Uterus (tissue), 4 donors: ENCODE measurements around the gene PPP6R2. TPM values are rescaled to one million over a fixed set of nuclear protein-coding genes. Genes with fewer than 3 reads are reported as not detected.

Source experiments
- DNase-seq, 2 donors: peaks; one replicate each; pipeline ENCODE4 v3.0.0-alpha.2; 2019 to 2020
- H3K27ac ChIP-seq, 2 donors: fragments of 200-600 bp; sonication (generic); 1 replicate in 1 of 2; 2 replicates in 1 of 2; pipeline ENCODE4 v1.5.1; 2016 to 2018
- H3K27me3 ChIP-seq, 2 donors: fragments of 200-600 bp; sonication (generic); one replicate each; pipeline ENCODE4 v1.5.1; 2018 to 2019; ENCODE audit warnings: control low read depth in 1 of 2
- H3K36me3 ChIP-seq, 2 donors: fragments of 200-600 bp; sonication (generic); one replicate each; pipeline ENCODE4 v1.5.1; 2019; ENCODE audit warnings: control low read depth in 1 of 2
- H3K4me1 ChIP-seq, 2 donors: fragments of 200-600 bp; sonication (generic); one replicate each; pipeline ENCODE4 v1.5.1; 2018 to 2019; ENCODE audit warnings: control low read depth in 1 of 2
- H3K4me3 ChIP-seq, 2 donors: fragments of 200-600 bp; sonication (generic); 1 replicate in 1 of 2; 2 replicates in 1 of 2; pipeline ENCODE4 v1.5.1; 2018 to 2019; ENCODE audit warnings: mild to moderate bottlenecking in 1 of 2
- H3K9me3 ChIP-seq, 2 donors: fragments of 200-600 bp; sonication (generic); one replicate each; pipeline ENCODE4 v1.5.1; 2019; ENCODE audit warnings: control low read depth in 1 of 2
- CTCF ChIP-seq, 4 experiments: fragments of 200-600 bp in 2 of 4; fragments of 450-650 bp in 2 of 4; sonication (generic) in 2 of 4; IDR thresholded peaks; one replicate each; pipeline ENCODE4 v1.5.1; 2016 to 2019; ENCODE audit warnings: antibody characterized with exemption in 4 of 4, mild to moderate bottlenecking in 2 of 4, moderate library complexity in 1 of 4
- POLR2A ChIP-seq, 2 donors: fragments of 450-650 bp; IDR thresholded peaks; one replicate each; pipeline ENCODE4 v1.6.1; 2016; ENCODE audit warnings: antibody characterized with exemption in 2 of 2, mild to moderate bottlenecking in 1 of 2, moderate library complexity in 1 of 2
- intact Hi-C: fragments of 100-400 bp; cut with DNase I; formaldehyde crosslinking; loops from one replicate; pipeline ENCODE4 v1.15.1; 2023; ENCODE audit warnings: low total_unique reads
- total RNA-seq, 4 donors: library from RNA; depleted of rRNA in 3 of 4; stranded (reverse); fragments of >200 nt in 3 of 4; gene quantifications; one replicate each; pipeline versions ENCODE4 v1.1.0 to v1.2.4, GENCODE V29; 2014 to 2023
- donor health status: DM: yes; HTN: yes; CAD: no.

Gene PPP6R2
- total RNA-seq, 4 donors from 2014 or later: 42.4 to 73.1 (median 47.2) TPM

- no peak for DNase-seq
- H3K4me1 ChIP-seq: no peaks in the 10 kb centered on the region
- no peak for TF ChIP-seq POLR2A (IDR thresholded peaks at IDR 0.05)
- TF ChIP-seq CTCF (IDR thresholded peaks at IDR 0.05): no peak
- no peaks in the 10 kb centered on the region for H3K9me3 ChIP-seq
- no peak overlapping the region for H3K27ac ChIP-seq
- H3K4me3 ChIP-seq: no peak overlapping the region
- intact Hi-C loops: no loop called here
- H3K27me3 ChIP-seq: no peaks in the 10 kb centered on the region
- no peaks in the 10 kb centered on the region for H3K36me3 ChIP-seq
These were observed 57.8 kb downstream of the PPP6R2 start for GRCh38 chr22:50400931-50401330.

DNA sequence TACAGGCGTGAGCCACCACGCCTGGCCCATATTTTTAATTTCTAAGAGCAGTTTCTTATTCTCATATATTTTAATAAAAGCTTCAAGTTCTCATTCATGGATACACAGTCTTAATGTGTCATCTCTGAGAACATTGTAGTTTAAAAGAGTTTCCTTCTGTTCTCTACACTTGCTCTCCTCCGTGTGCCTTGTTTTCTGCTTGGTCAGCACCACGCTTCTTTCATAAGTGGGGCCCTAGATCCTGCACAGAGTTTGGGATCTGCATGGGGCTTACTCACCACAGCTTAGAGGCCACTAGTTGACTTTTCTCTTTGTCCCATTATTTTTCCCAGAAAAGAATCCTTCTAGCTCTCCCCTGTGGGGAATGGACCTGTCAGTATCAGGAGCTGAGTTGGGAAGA lies 58.8 kb downstream of the PPP6R2 start:
- no peak overlapping the region for H3K27ac ChIP-seq
- no peaks in the 10 kb centered on the region for H3K36me3 ChIP-seq
- no peak overlapping the region for H3K4me3 ChIP-seq
- DNase-seq: no peak
- no peaks in the 10 kb centered on the region for H3K4me1 ChIP-seq
- H3K9me3 ChIP-seq: no peaks in the 10 kb centered on the region
- H3K27me3 ChIP-seq: no peaks in the 10 kb centered on the region
- TF ChIP-seq POLR2A (IDR thresholded peaks at IDR 0.05) (no peak), CTCF (IDR thresholded peaks at IDR 0.05) (no peak)
- intact Hi-C loops: no loop called here

GRCh38 chr22:50403701-50404101 lies 60.6 kb downstream of the PPP6R2 start:
- Histone ChIP-seq H3K4me1 (no peaks in the 10 kb centered on the region), H3K27ac (no peak overlapping the region), H3K36me3 (no peaks in the 10 kb centered on the region), H3K27me3 (no peaks in the 10 kb centered on the region), H3K9me3 (no peaks in the 10 kb centered on the region), H3K4me3 (no peak overlapping the region)
- TF ChIP-seq CTCF (IDR thresholded peaks at IDR 0.05) (no peak), POLR2A (IDR thresholded peaks at IDR 0.05) (no peak)
- peak; percentile 28 to 40 for DNase-seq
- intact Hi-C loops: no loop called here

DNA sequence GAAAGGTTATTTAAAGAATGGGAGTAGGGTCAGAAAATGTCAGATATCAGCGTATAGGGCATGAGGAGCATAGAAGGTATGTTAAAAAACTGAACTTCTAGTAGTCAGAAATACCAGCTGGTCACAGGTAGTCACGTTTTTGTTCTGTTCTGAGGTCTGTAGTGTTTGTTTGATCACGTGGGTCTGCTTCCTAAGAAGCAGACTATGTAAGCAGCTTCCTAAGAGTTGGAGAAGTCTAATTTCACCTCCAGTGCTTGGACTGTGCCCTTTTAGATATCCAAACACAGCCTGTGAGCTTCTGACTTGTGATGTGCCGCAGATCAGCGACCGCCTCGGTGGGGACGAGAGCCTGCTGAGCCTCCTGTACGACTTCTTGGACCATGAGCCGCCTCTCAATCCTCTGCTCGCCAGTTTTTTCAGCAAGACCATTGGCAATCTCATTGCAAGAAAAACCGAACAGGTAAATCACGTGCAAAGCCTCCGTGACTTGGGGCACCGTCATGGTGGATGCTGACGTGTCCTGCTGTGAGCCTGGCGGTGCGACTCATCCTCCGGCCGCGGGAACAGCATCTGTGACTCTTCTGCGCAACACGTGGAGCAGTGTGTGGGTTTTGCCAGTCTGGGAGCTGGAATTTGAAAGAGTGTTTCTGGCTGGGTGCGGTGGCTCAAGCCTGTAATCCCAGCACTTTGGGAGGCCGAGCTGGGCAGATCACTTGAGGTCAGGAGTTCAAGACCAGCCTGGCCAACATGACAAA lies 63.5 kb downstream of the PPP6R2 start:
- intact Hi-C loops: no loop called here
- DNase-seq: no peak
- H3K27ac ChIP-seq: no peak overlapping the region

More for the DNA sequence above, 63.5 kb downstream of the PPP6R2 start:
- Histone ChIP-seq H3K36me3 (no peaks in the 10 kb centered on the region), H3K4me1 (no peaks in the 10 kb centered on the region), H3K9me3 (no peaks in the 10 kb centered on the region), H3K4me3 (no peak overlapping the region), H3K27me3 (no peaks in the 10 kb centered on the region)
- TF ChIP-seq POLR2A (IDR thresholded peaks at IDR 0.05) (no peak), CTCF (IDR thresholded peaks at IDR 0.05) (no peak)
